LHCN-M2 (cell line): ENCODE data around the gene RBM5. TPM values are rescaled to one million over a fixed set of nuclear protein-coding genes. Genes with fewer than 3 reads are reported as not detected.

ENCODE experiments used
- DNase-seq: peaks from one replicate; pipeline ENCODE4 v3.0.0-alpha.2; 2012; ENCODE audit warnings: low read depth
- total RNA-seq: library from RNA; depleted of rRNA; stranded (reverse); fragments of >200 nt; gene quantifications from 2 replicates; pipeline ENCODE4 v1.2.3, GENCODE V29; 2014

RBM5 gene
- total RNA-seq, 1 experiment from 2014 or later, result 100 TPM

DNA sequence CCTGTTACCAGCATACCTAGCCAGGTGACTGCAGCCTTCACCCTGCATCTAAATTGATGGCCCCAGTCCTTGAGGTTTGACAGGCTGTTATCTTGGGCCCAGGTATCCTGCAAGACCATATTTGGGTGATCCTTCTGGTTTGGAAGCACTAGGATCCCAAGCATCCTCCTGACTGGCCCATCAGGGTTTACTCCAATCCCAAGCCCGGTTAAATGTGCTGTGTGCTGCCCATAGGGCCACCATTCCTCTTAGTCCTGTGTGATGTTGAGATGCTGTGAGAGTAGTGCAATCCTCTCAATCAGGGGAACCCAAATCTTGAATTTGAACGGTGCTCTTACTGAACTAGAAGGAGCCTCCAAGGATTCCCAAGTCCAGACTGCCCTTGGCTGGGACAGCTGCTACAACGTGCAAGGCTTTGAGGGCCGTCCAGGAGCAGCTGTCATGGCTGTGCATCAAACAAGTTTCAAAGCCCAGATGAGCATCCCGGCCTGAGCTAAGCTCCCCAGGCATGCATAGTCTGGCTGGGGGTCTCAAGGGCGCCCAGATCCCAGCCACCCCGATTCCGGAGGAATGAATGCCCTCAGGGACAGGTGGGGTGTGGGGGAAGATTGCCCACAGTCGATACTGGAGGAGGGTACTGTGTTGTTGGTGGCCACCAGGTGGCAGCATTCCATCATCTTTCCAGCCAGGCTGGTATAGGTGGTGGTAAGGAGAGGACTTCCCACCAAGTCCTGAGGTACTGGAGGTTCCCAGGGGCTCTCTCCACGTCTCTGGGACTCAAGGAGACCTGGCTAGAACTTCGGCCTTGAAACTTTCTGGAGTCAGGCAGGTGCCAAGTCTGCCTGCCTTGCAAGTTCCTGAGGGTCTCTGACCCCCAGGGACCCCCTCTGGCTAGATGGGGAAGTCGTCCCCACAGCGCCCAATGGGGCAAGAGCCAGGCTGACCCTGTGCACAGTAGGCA lies 32.6 kb downstream of the RBM5 start:
- peak; percentile 69 for DNase-seq

DNA sequence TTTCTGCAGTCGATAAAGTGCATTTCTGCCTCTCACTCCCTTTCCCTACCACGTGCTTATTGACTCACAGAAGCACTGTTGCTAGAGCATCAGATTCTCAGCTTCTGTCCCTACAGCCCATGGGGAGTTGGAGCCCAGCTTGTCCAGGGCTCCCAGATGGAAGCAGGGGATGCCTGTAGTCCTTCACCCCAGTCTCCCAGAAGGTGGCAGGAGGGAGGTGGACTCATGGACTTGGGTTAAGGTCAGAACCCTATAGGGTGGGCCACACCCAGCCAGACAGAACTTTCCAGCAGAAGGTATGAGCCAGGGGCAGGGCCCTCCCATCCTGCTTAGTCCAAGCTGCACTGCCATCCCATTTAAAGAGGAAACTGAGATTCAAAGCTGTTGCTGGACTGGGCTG lies 33.4 kb downstream of the RBM5 start:
- no peak for DNase-seq

DNA sequence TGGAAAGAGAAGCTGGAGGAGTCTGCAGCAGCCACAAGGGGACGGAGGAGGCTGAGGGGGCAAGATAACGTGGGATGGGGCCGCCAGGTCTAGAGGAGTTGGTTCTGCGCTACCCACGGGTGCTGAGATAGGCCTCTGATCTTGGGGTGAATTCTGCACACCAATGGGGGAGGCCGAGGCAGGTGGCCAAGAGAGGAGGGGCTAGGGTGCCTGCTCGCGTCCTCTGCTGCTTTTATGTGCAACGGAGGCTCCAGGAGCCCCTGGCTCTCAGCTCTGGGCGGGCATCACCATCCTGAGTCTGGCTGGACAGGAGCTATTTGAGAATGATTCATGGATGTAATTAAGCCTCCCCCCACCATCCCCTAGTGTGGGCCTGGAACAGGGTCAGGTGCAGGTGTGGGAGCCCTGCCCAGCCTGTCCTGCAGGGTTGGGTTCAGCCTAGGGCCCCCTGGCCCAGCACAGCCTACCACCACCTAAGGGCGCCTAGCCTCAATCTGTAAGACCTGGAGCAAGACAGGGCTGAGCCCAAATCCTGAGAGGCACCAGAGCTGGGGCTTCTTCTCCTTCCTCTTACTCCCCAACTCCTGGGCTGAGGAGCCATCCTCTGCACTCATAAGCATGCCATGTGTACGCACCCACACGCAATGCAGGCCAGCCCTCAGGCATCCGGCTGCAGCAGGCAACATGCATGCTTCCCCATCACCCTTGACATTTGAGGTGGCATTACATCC lies 34.1 kb downstream of the RBM5 start:
- no peak for DNase-seq

DNA sequence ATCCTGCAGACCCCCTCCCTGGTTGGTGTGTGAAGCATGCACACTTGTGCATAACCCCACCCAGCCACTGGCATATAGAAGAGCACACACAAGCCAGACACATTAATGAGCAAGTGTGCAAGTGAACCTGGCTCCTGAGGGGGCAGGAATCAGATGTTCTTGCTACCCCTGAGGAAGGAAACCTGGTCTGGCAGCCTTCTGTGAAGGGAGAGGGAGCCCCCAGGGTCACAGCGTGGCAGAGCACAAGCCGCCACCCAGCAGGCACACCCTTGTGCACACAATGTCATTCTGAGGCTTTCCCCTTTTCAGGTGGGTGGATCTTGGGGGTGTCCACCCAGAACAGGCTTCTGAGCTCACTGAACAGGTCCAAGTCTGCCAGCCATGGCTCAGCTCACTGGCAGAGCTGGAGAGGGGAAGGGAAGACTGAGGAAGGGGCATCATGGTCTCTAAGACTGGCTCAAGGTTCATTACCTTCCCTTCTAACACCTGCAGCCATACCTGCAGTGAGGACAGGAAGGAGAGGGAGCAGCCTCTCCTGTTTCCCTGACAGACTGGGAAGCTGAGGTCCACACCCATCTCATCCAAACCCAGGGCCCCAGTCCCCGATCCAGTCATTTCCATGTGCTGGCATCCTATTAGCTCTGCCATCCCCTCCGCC lies 34.8 kb downstream of the RBM5 start:
- DNase-seq, result no peak

DNA sequence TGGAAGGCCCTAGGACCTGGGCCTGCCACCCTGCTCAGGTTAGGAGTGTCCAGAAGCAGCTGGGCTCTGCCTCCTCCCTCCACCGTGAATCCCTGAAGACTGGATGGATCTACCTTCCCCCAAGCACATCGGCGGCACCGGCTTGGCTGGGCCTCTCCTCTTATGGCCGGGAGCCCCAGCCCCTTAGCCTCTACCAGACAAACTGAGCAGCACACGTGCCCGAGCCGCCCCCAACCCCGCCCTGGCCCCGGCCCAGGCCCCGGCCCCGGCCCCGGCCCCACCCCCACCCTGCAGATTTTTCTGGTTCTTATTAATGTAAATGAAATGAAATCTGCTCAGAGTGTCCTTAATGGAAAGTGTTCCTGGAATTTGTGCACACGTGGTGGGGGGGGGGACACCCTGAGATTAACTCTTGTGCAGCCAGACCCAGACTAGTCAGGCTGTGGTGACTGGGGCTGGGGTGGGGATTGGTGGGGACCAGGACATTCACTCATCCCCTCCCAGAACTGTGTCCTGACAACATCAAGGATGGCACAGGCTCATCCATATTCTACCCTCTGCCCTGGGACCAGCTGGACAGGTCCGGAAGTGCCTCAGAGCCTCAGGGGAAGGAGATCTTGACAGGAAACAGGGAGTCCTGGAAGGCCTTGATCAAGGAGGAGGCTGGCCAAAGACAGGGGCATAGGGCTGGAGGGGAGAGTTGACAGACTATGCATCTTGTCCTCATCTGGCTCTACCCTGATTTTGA lies 35.5 kb downstream of the RBM5 start:
- no peak for DNase-seq

DNA sequence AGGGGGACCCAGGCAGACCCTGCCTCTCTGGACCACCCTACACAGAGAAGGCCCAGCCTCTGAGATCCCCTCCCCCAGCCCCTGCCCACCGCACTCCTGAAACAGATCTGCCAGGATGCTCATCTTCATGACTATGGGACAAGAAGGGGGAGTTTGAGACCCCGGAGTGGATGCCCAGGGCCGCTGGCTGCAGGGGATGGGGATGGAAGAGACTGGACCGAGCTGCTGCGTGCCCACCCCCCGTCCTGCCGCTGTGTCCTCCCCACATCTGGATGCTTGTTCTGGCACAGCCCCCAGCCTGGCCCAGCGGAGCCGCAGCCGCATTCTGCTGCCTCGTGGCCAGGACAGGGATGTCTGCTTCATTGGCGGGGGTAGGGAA lies 36.1 kb downstream of the RBM5 start:
- no peak for DNase-seq

DNA sequence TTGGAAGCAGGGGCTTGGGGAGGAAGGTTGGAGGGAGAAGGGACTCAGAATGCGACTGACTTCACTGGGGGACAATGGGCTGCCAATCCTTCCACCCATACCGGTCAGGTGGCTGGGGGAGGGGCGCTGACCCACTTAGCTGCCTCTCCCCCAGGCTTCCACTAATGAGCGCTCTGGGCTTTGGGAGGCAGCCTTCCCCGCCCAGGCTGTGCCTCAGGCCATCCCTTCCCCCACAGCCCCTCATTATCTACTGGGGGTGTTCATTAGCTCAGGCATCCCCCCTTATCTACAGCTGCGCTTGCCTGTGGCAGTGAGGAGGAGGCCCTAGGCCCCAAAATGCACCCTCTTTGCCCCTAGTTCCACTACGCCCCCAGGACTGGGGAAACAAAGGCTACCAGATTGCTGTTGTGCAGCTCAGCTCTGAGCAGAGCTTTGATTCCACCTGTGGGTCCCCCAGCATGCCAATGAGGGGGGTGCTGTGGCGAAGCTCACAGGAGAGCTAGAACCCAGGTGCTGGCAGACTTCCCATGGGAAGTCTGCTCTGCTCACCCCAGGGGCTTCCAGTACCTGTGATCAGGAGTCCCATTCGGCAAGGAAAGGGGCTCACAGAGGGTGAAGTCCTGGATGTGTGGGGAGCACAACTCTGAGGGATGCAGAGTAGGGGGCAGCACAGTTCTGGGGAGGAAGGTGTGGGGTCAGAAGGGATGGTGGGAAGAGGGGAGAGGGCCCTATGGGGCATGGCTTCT lies 37.0 kb downstream of the RBM5 start:
- DNase-seq, result no peak

DNA sequence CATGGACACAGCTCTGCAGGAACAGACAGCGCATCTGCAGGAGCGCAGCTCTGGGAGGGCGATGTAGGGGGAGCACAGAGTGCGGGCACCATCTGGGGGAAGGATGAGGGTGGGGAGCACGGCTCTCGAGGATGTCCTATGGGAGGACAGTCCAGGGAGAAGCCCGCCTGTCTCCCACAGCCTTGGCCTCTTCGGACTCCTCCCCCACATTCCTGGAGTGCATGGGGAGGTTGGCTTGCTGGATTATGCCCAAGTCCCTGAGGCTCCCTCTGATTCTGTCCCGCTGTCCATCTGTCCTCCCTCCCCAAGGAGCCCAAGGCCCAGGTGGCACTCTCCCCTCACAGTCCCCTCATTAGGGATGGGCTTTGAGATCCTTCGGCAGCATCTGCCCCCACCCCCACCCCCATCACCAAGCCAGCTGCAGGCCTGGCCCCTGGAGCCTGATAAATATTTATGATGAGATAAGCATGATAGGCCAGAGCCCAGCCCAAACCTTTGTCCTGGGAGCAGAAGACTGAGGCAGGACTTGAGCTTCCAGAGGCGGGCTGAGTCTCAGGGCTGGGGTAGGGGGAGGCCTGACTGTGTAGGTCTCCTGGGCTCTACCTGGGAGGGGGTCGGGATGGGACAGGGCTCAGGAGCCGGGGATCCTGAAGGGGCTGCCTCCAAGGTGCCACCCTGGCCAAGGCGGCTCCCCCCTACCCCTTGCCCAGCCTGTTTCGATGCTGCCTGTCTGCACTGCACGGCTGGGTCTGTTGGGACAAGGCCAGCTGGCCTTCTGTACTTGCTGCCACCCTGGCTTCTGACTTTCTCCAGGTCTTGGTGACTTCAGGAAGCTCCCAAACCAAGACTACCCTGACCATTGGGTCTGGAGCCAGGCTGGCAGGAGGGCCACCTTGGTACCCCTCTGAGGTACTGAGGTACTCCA lies 37.8 kb downstream of the RBM5 start:
- DNase-seq, result no peak

DNA sequence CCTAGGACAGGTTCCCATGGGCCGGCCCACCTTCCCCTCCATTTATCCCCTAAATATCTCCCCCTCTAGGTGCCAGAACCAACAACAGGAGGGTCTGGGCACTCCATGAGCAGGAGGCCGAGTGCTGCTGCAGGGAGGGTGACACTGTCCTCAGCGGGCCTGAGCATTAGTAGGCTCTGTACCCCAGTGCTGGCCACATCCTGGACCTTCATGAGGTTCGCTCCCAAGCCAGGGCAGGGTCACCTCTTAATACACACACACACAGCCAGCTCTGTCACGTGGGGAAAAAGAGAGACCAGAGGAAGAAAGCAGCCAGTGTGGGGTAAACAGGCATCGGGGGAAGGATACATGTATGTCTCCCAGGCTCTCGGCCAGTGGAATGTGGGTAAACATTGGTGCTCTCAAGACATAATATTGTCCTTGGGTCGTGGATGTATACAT lies 38.6 kb downstream of the RBM5 start:
- no peak for DNase-seq

DNA sequence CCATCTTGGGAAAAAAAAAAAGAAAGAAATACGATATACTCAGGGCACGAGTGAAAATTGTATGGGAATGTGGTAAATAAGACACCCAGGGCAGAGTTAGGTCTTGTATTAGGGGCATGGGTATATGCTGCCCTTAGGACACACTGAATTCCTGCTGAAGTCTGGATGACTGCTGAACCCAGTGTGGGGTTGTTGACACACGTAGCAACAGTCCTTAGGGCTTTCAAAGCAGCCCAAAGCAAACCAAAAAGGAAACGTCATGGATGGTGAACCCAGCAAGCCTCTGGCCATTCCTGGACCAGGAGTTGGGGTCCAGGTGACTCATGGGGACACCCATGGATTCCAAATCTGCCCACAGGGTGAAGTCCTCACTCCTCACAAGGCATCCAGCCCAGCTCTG lies 39.3 kb downstream of the RBM5 start:
- no peak for DNase-seq

DNA sequence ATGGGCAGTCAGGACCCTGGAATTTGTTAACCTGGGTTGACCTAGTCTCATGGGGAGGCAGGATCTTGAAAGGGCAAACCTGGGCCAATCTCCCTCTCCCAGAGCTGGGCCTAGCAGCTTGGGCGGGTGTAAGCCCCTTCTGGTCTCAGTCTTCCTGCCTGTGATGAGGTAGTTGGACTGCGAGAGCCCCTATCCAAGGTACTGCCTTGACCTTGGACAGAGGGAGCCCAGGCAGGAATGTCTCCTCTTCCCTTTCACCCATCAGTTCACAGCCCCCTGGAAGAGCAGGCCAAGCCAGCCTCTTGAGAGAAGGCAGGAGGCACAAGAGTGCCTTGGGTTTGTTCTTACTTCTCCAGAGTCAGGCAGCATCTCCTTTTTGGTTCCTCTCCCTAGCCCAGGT lies 41.7 kb downstream of the RBM5 start:
- DNase-seq, result no peak

DNA sequence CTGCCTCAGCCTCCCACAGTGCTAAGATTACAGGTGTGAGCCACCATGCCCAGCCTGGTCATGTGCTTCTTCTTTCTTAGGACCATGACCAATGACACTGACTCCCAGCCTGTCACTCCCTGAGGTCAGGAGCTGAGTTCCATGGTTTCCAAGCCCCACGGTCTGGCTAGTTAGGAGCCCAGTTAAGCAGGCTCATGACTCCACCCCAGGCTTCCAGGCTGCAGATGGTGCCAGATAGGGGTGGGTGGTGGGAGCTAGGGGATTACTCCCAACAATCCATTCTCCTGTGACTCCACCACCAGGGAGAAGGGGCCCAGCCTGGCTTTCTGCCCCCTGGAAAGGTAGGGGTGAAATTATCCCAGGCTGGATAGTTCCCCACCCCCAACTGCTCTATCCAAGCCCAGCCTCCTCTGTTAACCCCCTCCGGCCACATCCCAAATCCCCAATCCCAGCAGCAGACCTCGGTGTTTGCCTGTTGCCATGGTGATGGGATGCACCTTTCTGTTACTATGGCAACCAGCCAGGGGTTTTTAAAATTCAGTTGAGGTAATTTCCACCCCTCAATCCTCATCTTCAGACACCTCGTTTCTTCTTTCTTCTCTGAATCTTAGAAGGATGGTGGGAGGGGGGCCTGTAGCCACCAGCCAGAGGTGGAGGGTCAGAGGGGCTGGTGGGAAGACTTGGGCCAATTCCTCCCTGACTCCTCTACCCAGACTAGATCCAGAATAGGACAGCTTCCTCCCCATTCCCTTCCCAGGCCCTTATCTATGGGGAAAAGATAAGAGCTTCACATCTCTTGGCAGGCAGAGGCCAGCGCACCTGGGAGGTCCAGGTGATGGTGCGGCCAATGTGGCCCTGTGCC lies 43.9 kb downstream of the RBM5 start:
- DNase-seq, result no peak

DNA sequence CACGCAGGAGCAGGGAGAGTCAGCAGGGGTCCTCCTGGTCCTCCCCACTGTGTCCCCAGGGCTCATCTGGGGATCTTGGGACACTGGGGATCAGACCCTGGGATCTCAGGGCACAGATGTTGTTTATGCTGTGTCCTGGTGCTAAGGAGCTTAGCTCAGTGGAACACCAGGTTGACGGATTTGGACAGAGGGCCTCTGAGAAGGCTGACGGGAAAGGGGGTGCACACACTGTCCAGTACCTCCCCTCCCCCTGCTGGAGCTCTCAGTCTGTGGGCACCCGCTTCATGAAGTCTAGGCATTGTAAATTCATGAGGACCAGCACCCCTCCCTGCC lies 44.5 kb downstream of the RBM5 start:
- DNase-seq, result no peak

DNA sequence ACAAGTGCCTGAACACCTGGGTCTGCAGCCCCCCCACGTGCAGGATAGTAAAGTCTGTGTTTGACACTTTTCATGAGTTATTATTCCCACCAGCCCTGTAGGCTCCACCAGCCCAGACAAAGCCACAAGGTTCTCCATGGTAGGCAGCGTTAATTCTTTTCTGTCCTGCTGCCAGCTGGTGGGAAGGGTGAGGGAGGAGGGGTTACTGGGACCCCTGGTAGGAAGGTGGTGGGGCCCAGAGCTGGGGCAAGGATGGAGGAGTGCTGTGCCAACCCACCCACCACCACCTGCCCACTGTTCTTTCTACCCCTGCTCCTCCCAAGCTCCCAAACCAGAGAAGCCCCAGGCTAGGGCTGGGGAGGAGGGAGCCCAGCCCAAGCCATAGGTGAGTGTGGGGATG lies 45.6 kb downstream of the RBM5 start:
- DNase-seq, result no peak

DNA sequence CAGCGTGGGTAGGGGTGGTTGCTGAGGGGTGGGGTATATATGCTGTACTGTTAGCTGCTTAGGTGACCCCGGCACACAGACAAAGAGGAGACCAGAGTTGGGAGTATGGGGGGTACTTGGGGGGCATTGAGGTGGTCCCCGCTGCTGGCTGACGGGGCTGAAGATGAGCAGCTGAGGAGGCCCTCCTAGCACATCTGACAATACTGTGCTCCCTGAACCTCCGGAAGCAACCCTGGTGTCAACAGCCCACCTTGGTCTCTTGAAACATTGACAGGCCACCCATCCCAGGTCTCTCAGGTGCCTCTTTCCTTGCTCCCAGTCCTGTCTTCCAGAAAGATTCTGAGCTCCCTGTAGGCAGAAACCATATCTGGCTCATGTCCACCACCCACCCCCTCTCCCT lies 47.2 kb downstream of the RBM5 start:
- DNase-seq, result no peak

DNA sequence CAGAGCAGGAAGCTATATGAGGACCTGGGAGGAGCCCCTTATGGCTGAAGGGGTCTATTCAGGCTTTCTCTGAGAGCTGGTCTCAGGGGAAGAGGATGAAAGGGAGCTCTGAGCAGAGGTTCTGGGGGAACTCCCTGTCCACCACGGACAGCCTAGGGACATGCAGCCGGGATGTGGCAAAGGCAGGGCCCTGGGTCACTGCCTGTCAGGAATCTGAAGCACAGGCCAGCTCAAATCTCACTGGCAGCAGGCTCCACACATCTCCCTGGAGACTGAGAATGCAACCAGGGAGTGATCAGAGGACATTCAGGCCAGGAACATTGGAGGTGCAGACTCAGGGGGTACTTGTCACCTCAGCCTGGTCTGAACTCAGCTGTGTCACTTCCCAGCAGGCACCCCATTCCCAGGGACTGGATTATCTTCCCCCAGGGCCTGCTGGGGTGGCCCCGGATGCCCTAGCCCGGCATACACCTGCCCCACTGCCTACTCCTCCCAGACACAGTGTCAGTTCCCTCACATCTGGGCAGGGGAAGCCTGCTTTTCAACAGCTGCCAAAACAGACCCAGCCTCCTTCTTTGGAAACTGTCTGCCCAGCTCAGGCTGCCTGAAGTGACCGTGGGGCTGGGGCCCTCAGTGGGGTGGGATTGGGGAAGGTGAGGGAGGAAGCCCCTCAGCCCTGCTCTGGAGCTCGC lies 48.1 kb downstream of the RBM5 start:
- DNase-seq, result no peak

DNA sequence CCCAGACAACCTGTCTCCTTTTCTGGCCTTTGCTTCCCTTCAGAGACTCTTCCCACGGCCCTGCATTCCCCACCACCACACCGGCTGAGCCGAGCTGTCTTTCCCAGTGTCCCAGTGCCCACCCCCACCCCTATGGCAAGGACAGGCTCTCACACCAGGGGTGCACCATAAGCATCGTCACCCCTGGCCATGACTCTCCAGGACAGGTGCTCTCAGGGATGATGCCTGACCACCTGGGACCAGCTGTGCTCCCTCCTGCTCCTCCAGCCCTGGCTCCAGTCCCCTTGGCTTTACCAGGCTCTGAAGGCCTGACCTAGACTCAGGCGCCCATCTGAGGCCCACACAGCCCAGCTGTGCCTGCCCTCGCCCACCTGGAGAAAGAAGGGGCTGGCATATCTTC lies 48.8 kb downstream of the RBM5 start:
- DNase-seq, result no peak
